GM23338 (cell line): ENCODE measurements around the gene ADGRF1. TPM values are rescaled to one million over a fixed set of nuclear protein-coding genes. Genes with fewer than 3 reads are reported as not detected.

ENCODE experiments used
- ATAC-seq: fragments of 200-7000 bp; cut with Tn5 transposase; 3 replicates; pipeline ENCODE4 v1.9.1; 2020
- DNase-seq: peaks from one replicate; pipeline ENCODE4 v3.0.0-alpha.2; 2015; ENCODE audit warnings: low spot score
- H2AFZ ChIP-seq: fragments of 200-600 bp; sonication (generic); 2 replicates; pipeline ENCODE4 v1.8.0; 2016; ENCODE audit warnings: antibody characterized with exemption, mild to moderate bottlenecking, moderate library complexity
- H3F3A ChIP-seq: fragments of 200-600 bp; sonication (generic); replicated peaks from 2 replicates; pipeline ENCODE4 v1.8.0; 2017; ENCODE audit warnings: antibody characterized with exemption, mixed run types, low read depth
- H3K27ac ChIP-seq: fragments of 200-600 bp; sonication (generic); 2 replicates; pipeline ENCODE4 v1.6.1; 2016; ENCODE audit warnings: low read depth
- H3K27me3 ChIP-seq: fragments of 200-600 bp; sonication (generic); 2 replicates; pipeline ENCODE4 v1.8.0; 2016; ENCODE audit warnings: mild to moderate bottlenecking, mixed run types, moderate library complexity; ENCODE audit not compliant: insufficient read depth
- H3K36me3 ChIP-seq: fragments of 200-600 bp; sonication (generic); 2 replicates; pipeline ENCODE4 v1.8.0; 2016; ENCODE audit warnings: mild to moderate bottlenecking; ENCODE audit not compliant: insufficient read depth
- H3K4me1 ChIP-seq: fragments of 200-600 bp; sonication (generic); 2 replicates; pipeline ENCODE4 v1.8.0; 2016; ENCODE audit warnings: mild to moderate bottlenecking, moderate library complexity; ENCODE audit not compliant: insufficient read depth
- H3K4me2 ChIP-seq: fragments of 200-600 bp; sonication (generic); 2 replicates; pipeline ENCODE4 v1.7.1; 2017; ENCODE audit warnings: mixed run types
- H3K4me3 ChIP-seq: fragments of 200-600 bp; sonication (generic); 2 replicates; pipeline ENCODE4 v1.6.1; 2016; ENCODE audit warnings: mixed run types
- H3K79me2 ChIP-seq: fragments of 200-600 bp; sonication (generic); replicated peaks from 2 replicates; pipeline ENCODE4 v1.8.0; 2017; ENCODE audit warnings: mild to moderate bottlenecking; ENCODE audit not compliant: insufficient read depth
- H3K9me2 ChIP-seq: fragments of 200-600 bp; sonication (generic); 2 replicates; pipeline ENCODE4 v1.8.0; 2017; ENCODE audit not compliant: insufficient read depth
- H4K20me1 ChIP-seq: fragments of 200-600 bp; sonication (generic); replicated peaks from 2 replicates; pipeline ENCODE4 v1.8.0; 2017; ENCODE audit warnings: mild to moderate bottlenecking; ENCODE audit not compliant: insufficient read depth
- H3K27ac Mint-ChIP-seq: 2 replicates; pipeline ENCODE4 v1.8.0; 2020; ENCODE audit warnings: inconsistent platforms, mild to moderate bottlenecking, moderate library complexity, mixed read lengths
- H3K27me3 Mint-ChIP-seq: 3 replicates; pipeline ENCODE4 v1.8.0; 2022; ENCODE audit warnings: low read depth, mild to moderate bottlenecking, moderate library complexity, mixed read lengths, inconsistent platforms; ENCODE audit not compliant: insufficient read depth, poor library complexity
- H3K36me3 Mint-ChIP-seq: 3 replicates; pipeline ENCODE4 v1.8.0; 2021; ENCODE audit warnings: low read depth, mild to moderate bottlenecking, inconsistent platforms, moderate library complexity, mixed read lengths
- H3K4me1 Mint-ChIP-seq: 3 replicates; pipeline ENCODE4 v1.8.0; 2020; ENCODE audit warnings: mild to moderate bottlenecking, inconsistent platforms, mixed read lengths
- H3K4me3 Mint-ChIP-seq: 3 replicates; pipeline ENCODE4 v1.8.0; 2021; ENCODE audit warnings: moderate library complexity, mild to moderate bottlenecking, inconsistent platforms, mixed read lengths
- H3K9me3 Mint-ChIP-seq: 3 replicates; pipeline ENCODE4 v1.8.0; 2020; ENCODE audit warnings: moderate library complexity, mild to moderate bottlenecking, inconsistent platforms, mixed read lengths
- CREB1 ChIP-seq: fragments of 250-450 bp; sonication (Bioruptor Pico); IDR thresholded peaks from 2 replicates; pipeline ENCODE4 v1.5.0; 2020; ENCODE audit warnings: low read depth, mild to moderate bottlenecking, moderate library complexity
- EZH2 ChIP-seq: fragments of 200-600 bp; sonication (generic); IDR thresholded peaks from one replicate; pipeline ENCODE4 v1.8.0; 2017; ENCODE audit warnings: antibody characterized with exemption, mild to moderate bottlenecking, low read depth; ENCODE audit not compliant: unreplicated experiment
- EZH2phosphoT487 ChIP-seq: fragments of 200-600 bp; sonication (generic); IDR thresholded peaks from one replicate; pipeline ENCODE4 v1.8.1; 2018; ENCODE audit warnings: antibody characterized with exemption; ENCODE audit not compliant: unreplicated experiment
- JUNB ChIP-seq: IDR thresholded peaks from one replicate; pipeline ENCODE4 v1.6.1; 2016; ENCODE audit warnings: antibody characterized with exemption; ENCODE audit not compliant: unreplicated experiment
- NANOG ChIP-seq: IDR thresholded peaks from 2 replicates; pipeline ENCODE4 v1.6.1; 2016; ENCODE audit warnings: antibody characterized with exemption, borderline replicate concordance
- POLR2AphosphoS5 ChIP-seq: IDR thresholded peaks from 2 replicates; pipeline ENCODE4 v1.6.1; 2016; ENCODE audit warnings: antibody characterized with exemption, low read depth
- ZNF331 ChIP-seq: fragments of 250-450 bp; sonication (Bioruptor Pico); IDR thresholded peaks from 2 replicates; pipeline ENCODE4 v1.5.0; 2020; ENCODE audit warnings: low read depth, mild to moderate bottlenecking, moderate library complexity
- polyA plus RNA-seq: library from polyadenylated mRNA; unstranded; fragments of >200 nt; fragmentation: Nextera tagmentation; extraction: Ambion mirVana; gene quantifications from 2 replicates; pipeline ENCODE4 v1.2.1, GENCODE V29; 2016
- total RNA-seq: library from RNA; depleted of rRNA; stranded (reverse); fragments of >200 nt; shearing (Covaris generic); gene quantifications from 2 replicates; pipeline ENCODE4 v1.2.3, GENCODE V29; 2014
- TF ChIP-seq, protein P1 (sequence below), 2 experiments: fragments of 200-600 bp in 1 of 2; sonication (generic) in 1 of 2; conservative IDR thresholded peaks; 2 replicates each; pipeline versions ENCODE4 v1.5.1 to v1.6.1; 2016 to 2017; ENCODE audit warnings: antibody characterized with exemption in 2 of 2, low read depth in 2 of 2, mild to moderate bottlenecking in 2 of 2, moderate library complexity in 1 of 2
- TF ChIP-seq, protein P2 (sequence below): IDR thresholded peaks from one replicate; pipeline ENCODE4 v1.6.1; 2018; ENCODE audit warnings: antibody characterized with exemption; ENCODE audit not compliant: unreplicated experiment

The ADGRF1 gene
- total and polyA plus RNA-seq, 2 experiments from 2014 or later, result not detected

DNA sequence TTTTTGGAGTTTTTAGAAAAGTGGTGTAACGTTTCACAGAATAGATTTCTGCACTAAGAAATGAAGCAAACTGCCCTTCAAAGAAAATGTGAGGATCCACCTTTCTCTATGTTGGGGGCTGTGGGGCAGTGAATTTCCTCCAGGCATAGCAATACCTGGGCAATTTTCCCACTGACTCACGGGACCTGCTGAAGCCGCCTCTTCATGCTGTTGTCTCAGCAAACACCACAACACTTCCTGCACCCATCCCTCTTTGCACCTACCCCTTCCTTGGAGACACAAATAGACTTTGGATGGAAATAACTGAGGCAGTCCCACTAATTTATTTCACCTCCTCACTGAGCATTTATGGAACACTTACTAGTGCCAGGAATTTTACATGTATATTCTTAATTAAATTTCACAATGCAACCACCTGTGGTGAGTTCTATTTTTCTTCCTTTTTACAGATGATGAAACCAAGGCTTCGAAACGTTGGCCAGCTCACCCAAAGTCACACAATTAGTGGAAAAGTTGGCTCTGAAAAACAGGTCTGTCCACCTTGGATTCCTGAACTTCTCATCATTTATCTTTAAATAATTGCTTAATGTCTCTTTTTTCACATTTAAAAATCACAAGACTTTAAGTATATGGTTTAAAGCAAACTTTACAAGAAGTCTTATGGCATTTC, 17.2 kb upstream of the ADGRF1 start (continued):
- TF ChIP-seq, protein P1, sequence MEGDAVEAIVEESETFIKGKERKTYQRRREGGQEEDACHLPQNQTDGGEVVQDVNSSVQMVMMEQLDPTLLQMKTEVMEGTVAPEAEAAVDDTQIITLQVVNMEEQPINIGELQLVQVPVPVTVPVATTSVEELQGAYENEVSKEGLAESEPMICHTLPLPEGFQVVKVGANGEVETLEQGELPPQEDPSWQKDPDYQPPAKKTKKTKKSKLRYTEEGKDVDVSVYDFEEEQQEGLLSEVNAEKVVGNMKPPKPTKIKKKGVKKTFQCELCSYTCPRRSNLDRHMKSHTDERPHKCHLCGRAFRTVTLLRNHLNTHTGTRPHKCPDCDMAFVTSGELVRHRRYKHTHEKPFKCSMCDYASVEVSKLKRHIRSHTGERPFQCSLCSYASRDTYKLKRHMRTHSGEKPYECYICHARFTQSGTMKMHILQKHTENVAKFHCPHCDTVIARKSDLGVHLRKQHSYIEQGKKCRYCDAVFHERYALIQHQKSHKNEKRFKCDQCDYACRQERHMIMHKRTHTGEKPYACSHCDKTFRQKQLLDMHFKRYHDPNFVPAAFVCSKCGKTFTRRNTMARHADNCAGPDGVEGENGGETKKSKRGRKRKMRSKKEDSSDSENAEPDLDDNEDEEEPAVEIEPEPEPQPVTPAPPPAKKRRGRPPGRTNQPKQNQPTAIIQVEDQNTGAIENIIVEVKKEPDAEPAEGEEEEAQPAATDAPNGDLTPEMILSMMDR (conservative IDR thresholded peaks at IDR 0.05; ENCODE audit: low read depth in 2 of 2), result no peak
- TF ChIP-seq NANOG, result no peak
- TF ChIP-seq CREB1, result no peak
- TF ChIP-seq EZH2, result no peak

DNA sequence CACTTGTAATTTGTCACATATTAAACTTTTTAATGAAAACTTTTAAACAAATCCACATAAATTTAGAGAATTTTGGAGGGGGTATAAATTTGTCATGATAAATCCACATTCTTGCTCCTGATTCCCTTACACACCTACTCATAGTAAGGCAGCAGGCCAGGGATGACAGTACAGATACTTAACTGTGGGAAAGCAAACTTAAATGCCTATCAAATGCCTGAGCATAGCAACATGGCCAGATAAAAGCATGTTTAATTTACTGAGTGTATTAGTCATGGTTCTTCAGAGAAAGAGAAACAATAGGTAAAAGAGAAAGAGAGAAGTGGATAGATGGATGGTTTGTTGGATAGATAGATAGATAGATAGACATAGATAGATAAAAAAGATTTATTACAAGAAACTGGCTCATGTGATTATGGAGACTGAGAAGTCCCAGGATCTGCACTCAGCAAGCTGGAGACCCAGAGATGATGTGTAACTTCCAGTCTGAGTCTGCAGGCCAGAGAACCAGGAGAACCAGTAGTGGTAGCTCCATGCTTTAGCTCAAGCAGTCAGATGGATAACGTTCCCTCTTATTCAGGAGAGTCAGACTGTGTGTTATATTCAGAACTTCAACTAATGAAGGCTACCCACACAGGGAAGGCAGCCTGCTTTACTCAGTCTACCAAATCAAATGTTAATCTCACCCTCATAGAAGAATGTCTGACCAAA, 15.9 kb upstream of the ADGRF1 start:
- H4K20me1 ChIP-seq, result no peaks in the 10 kb centered on the region
- H3K27me3 ChIP-seq, result no peaks in the 10 kb centered on the region
- H3K36me3 Mint-ChIP-seq, result no peaks in the 10 kb centered on the region
- no peak overlapping the region for H3K27ac Mint-ChIP-seq
- H3K4me1 Mint-ChIP-seq, result no peaks in the 10 kb centered on the region; the same call in 2 of the 3 replicates
- no peaks in the 10 kb centered on the region for H3K36me3 ChIP-seq
- no peaks in the 10 kb centered on the region for H3K9me2 ChIP-seq
- peaks cover 2% of the 10 kb centered on the region for H3K27me3 Mint-ChIP-seq
- no peak overlapping the region for H2AFZ ChIP-seq
- H3K4me1 ChIP-seq, result no peaks in the 10 kb centered on the region
- H3K79me2 ChIP-seq, result no peaks in the 10 kb centered on the region
- no peak overlapping the region for H3K4me3 ChIP-seq
- no peaks in the 10 kb centered on the region for H3F3A ChIP-seq
- ATAC-seq, result no peak
- no peak overlapping the region for H3K27ac ChIP-seq
- no peak overlapping the region for H3K4me2 ChIP-seq
- no peak overlapping the region for H3K4me3 Mint-ChIP-seq
- no peak for DNase-seq
- 0 out of 3 replicates have a peak, but pooled peaks cover 7% of the 10 kb centered on the region for H3K9me3 Mint-ChIP-seq
- TF ChIP-seq, protein P2, sequence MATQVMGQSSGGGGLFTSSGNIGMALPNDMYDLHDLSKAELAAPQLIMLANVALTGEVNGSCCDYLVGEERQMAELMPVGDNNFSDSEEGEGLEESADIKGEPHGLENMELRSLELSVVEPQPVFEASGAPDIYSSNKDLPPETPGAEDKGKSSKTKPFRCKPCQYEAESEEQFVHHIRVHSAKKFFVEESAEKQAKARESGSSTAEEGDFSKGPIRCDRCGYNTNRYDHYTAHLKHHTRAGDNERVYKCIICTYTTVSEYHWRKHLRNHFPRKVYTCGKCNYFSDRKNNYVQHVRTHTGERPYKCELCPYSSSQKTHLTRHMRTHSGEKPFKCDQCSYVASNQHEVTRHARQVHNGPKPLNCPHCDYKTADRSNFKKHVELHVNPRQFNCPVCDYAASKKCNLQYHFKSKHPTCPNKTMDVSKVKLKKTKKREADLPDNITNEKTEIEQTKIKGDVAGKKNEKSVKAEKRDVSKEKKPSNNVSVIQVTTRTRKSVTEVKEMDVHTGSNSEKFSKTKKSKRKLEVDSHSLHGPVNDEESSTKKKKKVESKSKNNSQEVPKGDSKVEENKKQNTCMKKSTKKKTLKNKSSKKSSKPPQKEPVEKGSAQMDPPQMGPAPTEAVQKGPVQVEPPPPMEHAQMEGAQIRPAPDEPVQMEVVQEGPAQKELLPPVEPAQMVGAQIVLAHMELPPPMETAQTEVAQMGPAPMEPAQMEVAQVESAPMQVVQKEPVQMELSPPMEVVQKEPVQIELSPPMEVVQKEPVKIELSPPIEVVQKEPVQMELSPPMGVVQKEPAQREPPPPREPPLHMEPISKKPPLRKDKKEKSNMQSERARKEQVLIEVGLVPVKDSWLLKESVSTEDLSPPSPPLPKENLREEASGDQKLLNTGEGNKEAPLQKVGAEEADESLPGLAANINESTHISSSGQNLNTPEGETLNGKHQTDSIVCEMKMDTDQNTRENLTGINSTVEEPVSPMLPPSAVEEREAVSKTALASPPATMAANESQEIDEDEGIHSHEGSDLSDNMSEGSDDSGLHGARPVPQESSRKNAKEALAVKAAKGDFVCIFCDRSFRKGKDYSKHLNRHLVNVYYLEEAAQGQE, result no peak
- TF ChIP-seq, protein P1 (conservative IDR thresholded peaks at IDR 0.05; ENCODE audit: low read depth in 2 of 2), result no peak
- TF ChIP-seq EZH2 (no peak), JUNB (no peak), ZNF331 (CRISPR knock-in tag) (no peak), EZH2phosphoT487 (no peak), POLR2AphosphoS5 (no peak)
